Loucy (cell line): ENCODE measurements around the gene INSRR.

Experiments used
- H2AFZ ChIP-seq: fragments of 200-600 bp; sonication (generic); 2 replicates; pipeline ENCODE4 v1.6.0; 2016; ENCODE audit warnings: antibody characterized with exemption, mild to moderate bottlenecking, low read length, moderate library complexity
- H3F3A ChIP-seq: fragments of 200-600 bp; 2 replicates; pipeline ENCODE4 v1.6.0; 2016; ENCODE audit warnings: antibody characterized with exemption, low read depth, mild to moderate bottlenecking
- H3K27me3 ChIP-seq: fragments of 200-600 bp; sonication (generic); 2 replicates; pipeline ENCODE4 v1.6.1; 2014; ENCODE audit warnings: low read length, mild to moderate bottlenecking; ENCODE audit not compliant: insufficient read depth, poor library complexity, severe bottlenecking
- H3K36me3 ChIP-seq: fragments of 200-600 bp; sonication (generic); 2 replicates; pipeline ENCODE4 v1.6.1; 2016; ENCODE audit warnings: low read length; ENCODE audit not compliant: insufficient read depth
- H3K4me1 ChIP-seq: fragments of 200-600 bp; sonication (generic); 2 replicates; pipeline ENCODE4 v1.5.1; 2014; ENCODE audit warnings: low read length, mild to moderate bottlenecking; ENCODE audit not compliant: insufficient read depth, poor library complexity, severe bottlenecking
- H3K4me2 ChIP-seq: fragments of 200-600 bp; sonication (generic); 2 replicates; pipeline ENCODE4 v1.6.0; 2014; ENCODE audit warnings: antibody characterized with exemption, low read length, low read depth, mild to moderate bottlenecking; ENCODE audit not compliant: poor library complexity, severe bottlenecking
- H3K4me3 ChIP-seq: fragments of 200-600 bp; sonication (generic); 2 replicates; pipeline ENCODE4 v1.5.1; 2014; ENCODE audit warnings: low read length, mild to moderate bottlenecking, mixed read lengths; ENCODE audit not compliant: poor library complexity, severe bottlenecking
- H3K79me2 ChIP-seq: fragments of 200-600 bp; sonication (generic); 2 replicates; pipeline ENCODE4 v1.6.1; 2014; ENCODE audit warnings: low read length; ENCODE audit not compliant: insufficient read depth
- H3K9ac ChIP-seq: fragments of 200-600 bp; sonication (generic); 2 replicates; pipeline ENCODE4 v1.6.0; 2014; ENCODE audit warnings: mild to moderate bottlenecking, low read depth, low read length, moderate library complexity; ENCODE audit not compliant: poor library complexity, severe bottlenecking
- H3K9me2 ChIP-seq: fragments of 200-600 bp; sonication (generic); replicated peaks from 2 replicates; pipeline ENCODE4 v1.6.1; 2016; ENCODE audit warnings: low read depth, low read length, mixed read lengths
- H3K9me3 ChIP-seq: fragments of 200-600 bp; sonication (generic); 2 replicates; pipeline ENCODE4 v1.6.1; 2014; ENCODE audit warnings: mild to moderate bottlenecking, antibody characterized with exemption, low read length, low read depth; ENCODE audit not compliant: insufficient read depth
- H4K20me1 ChIP-seq: fragments of 200-600 bp; sonication (generic); 2 replicates; pipeline ENCODE4 v1.6.0; 2014; ENCODE audit warnings: antibody characterized with exemption, low read length, mild to moderate bottlenecking; ENCODE audit not compliant: insufficient read depth, poor library complexity, severe bottlenecking
- CTCF ChIP-seq: fragments of 200-600 bp; sonication (generic); conservative IDR thresholded peaks from 2 replicates; pipeline ENCODE4 v1.5.1; 2014; ENCODE audit warnings: mild to moderate bottlenecking, antibody characterized with exemption, low read length
- EZH2phosphoT487 ChIP-seq: fragments of 200-600 bp; IDR thresholded peaks from 2 replicates; pipeline ENCODE4 v1.6.1; 2018; ENCODE audit warnings: antibody characterized with exemption, mild to moderate bottlenecking, moderate library complexity, borderline replicate concordance

INSRR gene

GRCh38 chr1:156903328-156904091 lies 44.6 kb upstream of the INSRR start:
- no peaks in the 10 kb centered on the region for H3F3A ChIP-seq
- no peaks in the 10 kb centered on the region for H4K20me1 ChIP-seq
- H3K4me1 ChIP-seq: peaks cover 9% of the 10 kb centered on the region
- no peak overlapping the region for H3K4me2 ChIP-seq
- H3K9ac ChIP-seq: no peak overlapping the region
- no peaks in the 10 kb centered on the region for H3K79me2 ChIP-seq
- no peak overlapping the region for H2AFZ ChIP-seq
- TF ChIP-seq EZH2phosphoT487 (no peak), CTCF (no peak)
- H3K36me3 ChIP-seq: no peaks in the 10 kb centered on the region
- H3K9me3 ChIP-seq: no peaks in the 10 kb centered on the region
- no peak overlapping the region for H3K4me3 ChIP-seq
- no peaks in the 10 kb centered on the region for H3K9me2 ChIP-seq
- no peaks in the 10 kb centered on the region for H3K27me3 ChIP-seq

GRCh38 chr1:156901966-156902915 lies 43.3 kb upstream of the INSRR start:
- Histone ChIP-seq H3K9me2 (no peaks in the 10 kb centered on the region), H3K4me3 (no peak overlapping the region), H3K79me2 (no peaks in the 10 kb centered on the region), H3K27me3 (no peaks in the 10 kb centered on the region), H3F3A (no peaks in the 10 kb centered on the region), H2AFZ (no peak overlapping the region), H4K20me1 (no peaks in the 10 kb centered on the region), H3K9me3 (no peaks in the 10 kb centered on the region), H3K9ac (no peak overlapping the region), H3K36me3 (no peaks in the 10 kb centered on the region), H3K4me2 (no peak overlapping the region), H3K4me1 (peaks cover 5% of the 10 kb centered on the region)
- TF ChIP-seq CTCF (no peak), EZH2phosphoT487 (no peak)

GRCh38 chr1:156901590-156901900 lies 42.6 kb upstream of the INSRR start:
- Histone ChIP-seq H3K79me2 (no peaks in the 10 kb centered on the region), H3K4me1 (no peaks in the 10 kb centered on the region), H3K9me3 (no peaks in the 10 kb centered on the region), H3K27me3 (no peaks in the 10 kb centered on the region), H3K9ac (no peak overlapping the region), H2AFZ (no peak overlapping the region), H3K4me2 (no peak overlapping the region), H3K4me3 (no peak overlapping the region), H3K36me3 (no peaks in the 10 kb centered on the region), H4K20me1 (no peaks in the 10 kb centered on the region), H3F3A (no peaks in the 10 kb centered on the region), H3K9me2 (no peaks in the 10 kb centered on the region)
- TF ChIP-seq EZH2phosphoT487: no peak
- TF ChIP-seq CTCF: no peak
